WERI-Rb-1 (cell line): ENCODE results near the gene DSC3.
A peak's percentile ranks its signal among the peaks of the same experiment; 100 is the strongest.
"Not testable (repeated sequence)": the region's sequence is repeated elsewhere in the genome, so short reads cannot be mapped to it uniquely, and the experiment has no call there.

Experiments used
- DNase-seq: peaks from one replicate; pipeline ENCODE4 v3.0.0-alpha.2; 2020
- H3K27ac ChIP-seq: fragments of 250-450 bp; sonication (Bioruptor Pico); 2 replicates; pipeline ENCODE4 v1.5.1; 2020; ENCODE audit warnings: mild to moderate bottlenecking, moderate library complexity
- H3K27me3 ChIP-seq: fragments of 250-450 bp; sonication (Bioruptor Pico); 2 replicates; pipeline ENCODE4 v1.5.1; 2021; ENCODE audit warnings: mild to moderate bottlenecking, low read depth, moderate library complexity; ENCODE audit not compliant: insufficient read depth, severe bottlenecking
- H3K36me3 ChIP-seq: fragments of 250-450 bp; sonication (Bioruptor Pico); 2 replicates; pipeline ENCODE4 v1.5.1; 2020; ENCODE audit warnings: mild to moderate bottlenecking, moderate library complexity
- H3K4me3 ChIP-seq: 2 replicates; pipeline ENCODE4 v1.5.1; 2011; ENCODE audit warnings: low read depth, mild to moderate bottlenecking, control low read depth, low read length
- H3K9me3 ChIP-seq: fragments of 250-450 bp; sonication (Bioruptor Pico); 2 replicates; pipeline ENCODE4 v1.5.1; 2021; ENCODE audit warnings: mild to moderate bottlenecking, moderate library complexity; ENCODE audit not compliant: severe bottlenecking
- CTCF ChIP-seq: IDR thresholded peaks from 2 replicates; pipeline ENCODE4 v1.5.1; 2011; ENCODE audit warnings: low read depth, mild to moderate bottlenecking, control low read depth, inconsistent platforms, low read length

Gene DSC3

GRCh38 chr18:30982285-30982992, 60.1 kb downstream of the DSC3 start:
- Histone ChIP-seq H3K9me3 (no peaks in the 10 kb centered on the region), H3K36me3 (no peaks in the 10 kb centered on the region), H3K27me3 (no peaks in the 10 kb centered on the region), H3K27ac (no peak overlapping the region), H3K4me3 (no peak overlapping the region)
- TF ChIP-seq CTCF: no peak
- DNase-seq: no peak

GRCh38 chr18:30978091-30978490, 64.5 kb downstream of the DSC3 start:
- not testable (repeated sequence) for H3K9me3 ChIP-seq, H3K27me3 ChIP-seq, H3K36me3 ChIP-seq, H3K4me3 ChIP-seq, H3K27ac ChIP-seq, DNase-seq

- TF ChIP-seq CTCF: no peak
- Histone ChIP-seq H3K36me3 (no peaks in the 10 kb centered on the region), H3K4me3 (no peak overlapping the region), H3K27ac (no peak overlapping the region), H3K9me3 (no peaks in the 10 kb centered on the region), H3K27me3 (no peaks in the 10 kb centered on the region)
- no peak for DNase-seq
Measured at GRCh38 chr18:30971338-30971956, 71.1 kb downstream of the DSC3 start.

- 0 out of 2 replicates have a peak, but pooled peaks have one; percentile 3 for TF ChIP-seq CTCF
- H3K27ac ChIP-seq: no peak overlapping the region
- no peak overlapping the region for H3K4me3 ChIP-seq
- no peaks in the 10 kb centered on the region for H3K27me3 ChIP-seq
- no peak for DNase-seq
- H3K9me3 ChIP-seq: no peaks in the 10 kb centered on the region
- H3K36me3 ChIP-seq: no peaks in the 10 kb centered on the region
Measured at GRCh38 chr18:30970196-30970816, 72.2 kb downstream of the DSC3 start.

GRCh38 chr18:30969670-30970170, 72.8 kb downstream of the DSC3 start:
- H3K27ac ChIP-seq: no peak overlapping the region
- no peak for TF ChIP-seq CTCF
- H3K4me3 ChIP-seq: no peak overlapping the region
- no peaks in the 10 kb centered on the region for H3K27me3 ChIP-seq
- H3K9me3 ChIP-seq: no peaks in the 10 kb centered on the region
- H3K36me3 ChIP-seq: no peaks in the 10 kb centered on the region
- no peak for DNase-seq

GRCh38 chr18:30967701-30968100, 74.8 kb downstream of the DSC3 start:
- no peaks in the 10 kb centered on the region for H3K9me3 ChIP-seq
- H3K27ac ChIP-seq: no peak overlapping the region
- no peaks in the 10 kb centered on the region for H3K27me3 ChIP-seq
- no peak for DNase-seq
- H3K36me3 ChIP-seq: no peaks in the 10 kb centered on the region
- no peak for TF ChIP-seq CTCF
- H3K4me3 ChIP-seq: no peak overlapping the region
